ENCODE measurements around the gene ZCCHC13. TPM values are rescaled to one million over a fixed set of nuclear protein-coding genes. Genes with fewer than 3 reads are reported as not detected.

The ZCCHC13 gene
- polyA plus RNA-seq, 3 donors = not detected

- no peaks in the 10 kb centered on the region for H3K4me1 ChIP-seq (ENCODE audit: control insufficient read depth in 1 of 2, insufficient read depth in 2 of 2, low read length in 2 of 2)
- WGBS (ENCODE audit: insufficient coverage) = no CpG with 5 or more reads among the region's 9 CpGs
- no peak overlapping the region for H3K9ac ChIP-seq (ENCODE audit: insufficient read depth, low read length, poor library complexity, severe bottlenecking)
- no peaks in the 10 kb centered on the region for H3K4me1 Mint-ChIP-seq
- H3K27me3 ChIP-seq (ENCODE audit: control insufficient read depth in 2 of 2, insufficient read depth in 2 of 2, low read length in 2 of 2) = no peaks in the 10 kb centered on the region
- no peaks in the 10 kb centered on the region for H3K9me3 ChIP-seq (replicated peaks in 1 of 2; ENCODE audit: control insufficient read depth in 1 of 2, insufficient read depth in 1 of 2, low read length in 2 of 2)
- H3K27ac ChIP-seq (ENCODE audit: low read depth in 1 of 2, low read length in 2 of 2) = no peak overlapping the region
- peak overlapping the region in 1 of 7 donors; percentile 40 for H3K27ac Mint-ChIP-seq
- intact Hi-C loops (cut with micrococcal nuclease) = no loop called here
- H3K36me3 ChIP-seq (replicated peaks in 1 of 2; ENCODE audit: control insufficient read depth in 1 of 2, insufficient read depth in 2 of 2, low read length in 2 of 2) = no peaks in the 10 kb centered on the region
- no peak overlapping the region for H2AFZ ChIP-seq (ENCODE audit: insufficient read depth, low read depth, low read length, poor library complexity, severe bottlenecking)
- no peak overlapping the region for H3K4me2 ChIP-seq (replicated peaks; ENCODE audit: extremely low read depth, low read length, poor library complexity, severe bottlenecking)
- H3K9me3 Mint-ChIP-seq = peaks cover 0 to 2% (median 0%) of the 10 kb centered on the region in 7 donors
- peaks cover 0 to 8% (median 2%) of the 10 kb centered on the region in 3 donors for H3K27me3 Mint-ChIP-seq (ENCODE audit: low read depth in 3 of 3)
- DNase-seq = no peak
- H3K4me3 ChIP-seq (replicated peaks in 1 of 3; ENCODE audit: low read depth in 2 of 3, low read length in 3 of 3) = no peak overlapping the region
- H3K36me3 Mint-ChIP-seq = no peaks in the 10 kb centered on the region
- H3K4me3 Mint-ChIP-seq = no peak overlapping the region
- TF ChIP-seq CTCF (IDR thresholded peaks at IDR 0.05) = no peak
- no peaks in the 10 kb centered on the region for H4K20me1 ChIP-seq (ENCODE audit: insufficient read depth, low read length)
- H3K79me2 ChIP-seq (ENCODE audit: insufficient read depth, low read length) = no peaks in the 10 kb centered on the region
These were observed 21.4 kb downstream of the ZCCHC13 start for GRCh38 chrX:74325130-74326059.

GRCh38 chrX:74338852-74339251, 34.9 kb downstream of the ZCCHC13 start:
- Histone ChIP-seq H3K9ac (ENCODE audit: insufficient read depth, low read length, poor library complexity, severe bottlenecking) (no peak overlapping the region), H4K20me1 (ENCODE audit: insufficient read depth, low read length) (no peaks in the 10 kb centered on the region), H3K4me2 (replicated peaks; ENCODE audit: extremely low read depth, low read length, poor library complexity, severe bottlenecking) (no peak overlapping the region), H2AFZ (ENCODE audit: insufficient read depth, low read depth, low read length, poor library complexity, severe bottlenecking) (no peak overlapping the region), H3K4me3 (replicated peaks in 1 of 3; ENCODE audit: low read depth in 2 of 3, low read length in 3 of 3) (no peak overlapping the region), H3K27me3 (ENCODE audit: control insufficient read depth in 2 of 2, insufficient read depth in 2 of 2, low read length in 2 of 2) (peaks cover 0 to 2% of the 10 kb centered on the region in 2 donors), H3K36me3 (replicated peaks in 1 of 2; ENCODE audit: control insufficient read depth in 1 of 2, insufficient read depth in 2 of 2, low read length in 2 of 2) (no peaks in the 10 kb centered on the region), H3K27ac (ENCODE audit: low read depth in 1 of 2, low read length in 2 of 2) (no peak overlapping the region), H3K4me1 (ENCODE audit: control insufficient read depth in 1 of 2, insufficient read depth in 2 of 2, low read length in 2 of 2) (peaks cover 18 to 19% of the 10 kb centered on the region in 2 donors), H3K79me2 (ENCODE audit: insufficient read depth, low read length) (no peaks in the 10 kb centered on the region), H3K9me3 (replicated peaks in 1 of 2; ENCODE audit: control insufficient read depth in 1 of 2, insufficient read depth in 1 of 2, low read length in 2 of 2) (no peaks in the 10 kb centered on the region)
- Mint-ChIP-seq H3K4me1 (peaks cover 14% of the 10 kb centered on the region), H3K36me3 (no peaks in the 10 kb centered on the region), H3K27me3 (ENCODE audit: low read depth in 3 of 3) (peaks cover 0 to 8% (median 3%) of the 10 kb centered on the region in 3 donors), H3K4me3 (no peak overlapping the region), H3K9me3 (peaks cover 0 to 8% (median 2%) of the 10 kb centered on the region in 7 donors), H3K27ac (no peak overlapping the region)
- intact Hi-C loops (cut with micrococcal nuclease) = no loop called here
- no peak for DNase-seq
- no peak for TF ChIP-seq CTCF (IDR thresholded peaks at IDR 0.05)

Data from CD14-positive monocyte (primary cell).